ENCODE data around the gene OTOA.

DNA sequence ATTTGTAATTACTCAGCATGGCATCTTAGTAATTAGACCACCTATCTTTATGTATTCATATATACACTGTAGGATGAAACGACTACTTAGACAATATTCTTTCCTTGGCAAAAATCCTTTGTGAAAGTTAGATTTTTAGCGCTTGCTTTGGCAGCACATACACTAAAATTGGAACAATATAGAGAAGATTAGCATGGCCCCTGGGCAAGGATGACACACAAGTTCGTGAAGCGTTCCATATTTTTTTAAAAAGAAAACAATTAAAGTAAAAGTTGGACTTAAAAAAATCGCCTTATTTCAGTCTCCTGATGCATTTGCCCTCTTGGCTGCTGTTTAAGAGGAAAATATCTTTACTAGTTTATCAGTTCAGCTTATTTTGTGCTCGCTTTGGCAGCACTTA is 21.9 kb upstream of the OTOA start:
- TF ChIP-seq MAZ (IDR thresholded peaks at IDR 0.05; ENCODE audit: borderline replicate concordance, low read depth, low read length) (no peak), REST (IDR thresholded peaks at IDR 0.05) (no peak)

All from A549 (cell line).